ENCODE data around the gene PRG2. TPM values are rescaled to one million over a fixed set of nuclear protein-coding genes. Genes with fewer than 3 reads are reported as not detected.

Gene PRG2
- total and polyA plus RNA-seq, 9 of the 15 experiments (the other 6 are each of a cell fraction or from before 2014, with no cell fraction given), result 1.8 to 78.0 (median 26.6) TPM

- TF ChIP-seq HDAC3 (IDR thresholded peaks at IDR 0.05; ENCODE audit: borderline replicate concordance, partially characterized antibody) (no peak), ZNF174 (CRISPR knock-in tag; IDR thresholded peaks at IDR 0.05) (no peak), CGGBP1 (CRISPR knock-in tag; IDR thresholded peaks at IDR 0.05) (no peak), ZHX1 (conservative IDR thresholded peaks at IDR 0.05; ENCODE audit: low read length) (no peak), ELF1 (tag; IDR thresholded peaks at IDR 0.05) (peak; percentile 63; the same call in 1 of the 2 replicates), ZNF121 (CRISPR knock-in tag; conservative IDR thresholded peaks at IDR 0.05) (peak; percentile 13; the same call in 1 of the 2 replicates), ARHGAP35 (IDR thresholded peaks at IDR 0.05; ENCODE audit: partially characterized antibody) (no peak), GMEB1 (CRISPR knock-in tag; IDR thresholded peaks at IDR 0.05) (no peak), ZZZ3 (IDR thresholded peaks at IDR 0.05) (no peak), C11orf30 (IDR thresholded peaks at IDR 0.05; ENCODE audit: low read depth) (no peak), ZSCAN29 (IDR thresholded peaks at IDR 0.05) (no peak), SRSF1 (IDR thresholded peaks at IDR 0.05; ENCODE audit: low read depth, low read length) (no peak), BDP1 (IDR thresholded peaks at IDR 0.05; ENCODE audit: insufficient read depth, insufficient read length) (no peak), NFIC (IDR thresholded peaks at IDR 0.05) (peak; percentile 26), ZNF398 (CRISPR knock-in tag; IDR thresholded peaks at IDR 0.05) (no peak), ZNF197 (CRISPR knock-in tag; IDR thresholded peaks at IDR 0.05; ENCODE audit: low read depth) (no peak), XRCC4 (IDR thresholded peaks at IDR 0.05; ENCODE audit: extremely low read depth, insufficient read depth, insufficient read length) (no peak), FOXK1 (CRISPR knock-in tag; IDR thresholded peaks at IDR 0.05; ENCODE audit: borderline replicate concordance) (no peak), ZNF133 (CRISPR knock-in tag; IDR thresholded peaks at IDR 0.05) (no peak), ZNF780A (CRISPR knock-in tag; IDR thresholded peaks at IDR 0.05) (no peak), ETV5 (CRISPR knock-in tag; IDR thresholded peaks at IDR 0.05; ENCODE audit: low read depth) (peak; percentile 26; the same call in 1 of the 2 replicates), FOXA3 (CRISPR knock-in tag; conservative IDR thresholded peaks at IDR 0.05 in 1 of 2, IDR thresholded peaks at IDR 0.05 in 1 of 2) (no peak), ELF4 (CRISPR knock-in tag; IDR thresholded peaks at IDR 0.05) (peak; percentile 82; the same call in 1 of the 2 replicates)
Observed at GRCh38 chr11:57426929-57427726, 36.7 kb upstream of the PRG2 start, which contains the start of gene SLC43A3 (continued).

All from K562 (cell line).